Skin of body (tissue), 2 donors: ENCODE data around the gene SNORC. TPM values are rescaled to one million over a fixed set of nuclear protein-coding genes. Genes with fewer than 3 reads are reported as not detected.
"Not testable (repeated sequence)": the region's sequence is repeated elsewhere in the genome, so short reads cannot be mapped to it uniquely, and the experiment has no call there.

Source experiments
- DNase-seq: peaks from one replicate; lab custom pipeline; 2025; lab: John Stamatoyannopoulos, UW
- total RNA-seq: library from RNA; depleted of rRNA; stranded (reverse); fragments of >200 nt; gene quantifications from one replicate; pipeline ENCODE4 v1.2.3, GENCODE V29; 2014

Gene SNORC
- 0.30 TPM for total RNA-seq

DNA sequence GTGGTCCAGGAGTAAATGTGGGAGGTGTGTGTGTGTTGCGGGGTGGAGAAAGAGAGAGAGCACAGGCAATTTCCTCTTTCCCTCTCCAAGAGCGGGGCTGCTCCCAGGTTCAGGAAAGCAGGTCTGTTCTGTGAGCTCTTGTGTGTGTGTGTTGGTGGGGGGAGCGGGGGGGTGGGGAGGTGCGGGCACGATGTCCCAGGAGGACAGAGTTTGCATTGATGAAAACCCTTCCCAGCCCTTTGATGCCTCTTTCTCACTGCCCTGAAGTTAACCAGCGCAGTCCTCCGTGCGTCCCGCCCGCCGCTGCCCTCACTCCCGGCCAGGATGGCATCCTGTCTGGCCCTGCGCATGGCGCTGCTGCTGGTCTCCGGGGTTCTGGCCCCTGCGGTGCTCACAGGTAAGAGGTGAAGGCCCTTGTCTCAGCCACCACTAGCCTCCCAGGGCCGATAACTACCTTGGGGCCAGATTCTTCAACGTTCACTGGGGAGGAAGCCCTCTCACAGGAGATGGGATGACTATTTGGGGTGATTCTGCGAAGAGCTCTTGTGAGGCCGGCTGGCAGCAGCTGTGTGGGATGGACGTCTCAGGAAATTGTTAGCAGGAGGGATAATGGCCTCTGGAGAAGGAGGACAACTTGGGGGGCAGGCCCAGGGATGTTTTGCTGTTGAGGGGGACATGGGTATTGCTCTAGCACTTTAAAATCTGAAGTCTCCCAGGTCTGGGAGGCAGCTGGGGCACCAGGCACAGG, at the start of gene SNORC:
Gene SNORC (plus strand): TSS at position 247 of the 748 bp plus-strand sequence. CDS start 78 bp downstream, at position 325.
- DNase-seq = no peak

GRCh38 chr2:232829988-232830387, 40.1 kb upstream of the SNORC start:
- no peak for DNase-seq

DNA sequence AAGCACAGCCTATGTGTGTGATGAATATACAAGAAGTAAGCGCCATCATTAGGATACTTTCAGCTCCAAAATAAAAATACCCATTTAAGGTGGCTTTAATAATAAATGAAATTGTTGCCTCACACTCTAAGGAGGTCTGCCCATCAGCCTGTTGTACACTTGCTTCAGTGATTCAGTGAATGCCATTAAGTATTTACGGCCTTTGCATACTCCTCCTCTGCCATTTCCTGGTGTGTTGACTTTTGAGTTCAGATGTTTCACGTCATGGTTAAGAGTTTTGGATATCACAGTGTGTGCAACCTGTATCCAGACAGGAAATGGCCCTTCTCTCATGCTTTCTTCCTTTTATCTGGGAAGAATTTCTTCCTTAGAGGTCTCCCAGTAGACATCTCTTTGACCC, 38.6 kb upstream of the SNORC start:
- no peak for DNase-seq

- DNase-seq = no peak
Measured at GRCh38 chr2:232833830-232834229, 36.2 kb upstream of the SNORC start.

GRCh38 chr2:232835687-232836208, 34.3 kb upstream of the SNORC start:
- DNase-seq = no peak

GRCh38 chr2:232836934-232837333, 33.1 kb upstream of the SNORC start:
- no peak for DNase-seq

GRCh38 chr2:232838406-232838874, 31.6 kb upstream of the SNORC start:
- no peak for DNase-seq

GRCh38 chr2:232839411-232840079, 30.5 kb upstream of the SNORC start:
- DNase-seq = no peak

DNA sequence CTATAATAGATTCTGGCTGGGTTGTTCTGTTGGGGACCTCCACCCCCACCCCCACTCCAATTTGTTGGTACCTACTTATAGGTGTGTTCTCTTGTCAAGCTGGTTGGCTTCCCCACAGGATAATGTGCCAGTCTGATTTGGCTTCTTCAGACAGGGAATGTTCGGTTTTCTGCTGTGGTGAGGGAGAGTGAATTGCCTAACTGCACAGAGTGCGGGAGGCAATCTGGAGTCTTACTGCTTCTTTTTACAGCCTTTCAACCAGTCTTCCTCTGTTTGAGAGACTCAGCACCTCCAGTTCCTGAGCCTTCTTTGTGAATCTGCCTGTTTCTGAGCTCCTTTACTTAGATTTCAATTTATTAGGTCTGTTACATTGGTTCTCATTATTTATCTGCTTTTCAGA, 27.4 kb upstream of the SNORC start:
- DNase-seq = no peak

DNA sequence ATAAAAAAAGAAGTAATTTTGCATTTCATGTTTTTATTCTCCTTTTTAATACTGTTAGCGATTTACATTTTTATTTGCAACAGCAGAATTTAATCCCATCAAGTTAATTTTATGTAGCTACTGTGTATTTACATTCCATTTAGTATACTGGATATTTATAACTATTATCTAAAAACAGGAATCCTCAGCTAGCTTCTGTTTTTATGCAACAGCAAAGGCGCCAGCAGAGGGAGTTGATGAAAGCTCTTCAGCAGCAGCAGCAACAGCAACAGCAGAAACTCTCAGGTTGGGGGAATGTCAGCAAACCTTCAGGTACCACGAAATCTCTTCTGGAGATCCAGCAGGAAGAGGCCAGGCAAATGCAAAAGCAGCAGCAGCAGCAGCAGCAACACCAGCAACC, 26.2 kb upstream of the SNORC start:
- DNase-seq = no peak

DNA sequence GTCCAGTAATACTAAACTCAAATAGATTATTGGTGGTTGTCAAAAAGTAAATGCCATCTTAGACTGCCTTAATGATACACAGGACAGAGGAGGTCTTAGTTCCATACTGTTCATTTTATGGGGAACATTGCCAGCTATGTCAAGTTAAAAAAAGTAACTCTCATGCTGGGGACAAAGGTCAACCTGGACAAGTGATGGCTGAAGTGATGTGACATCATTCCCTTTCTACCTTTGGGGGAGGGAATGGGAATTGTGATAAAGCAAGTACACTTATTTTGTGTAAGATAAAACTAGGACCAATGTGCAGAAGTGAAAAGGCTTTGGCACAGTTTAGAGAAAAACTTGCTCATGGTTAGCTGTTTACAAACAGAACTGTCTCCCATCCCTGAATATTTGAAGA, 24.0 kb upstream of the SNORC start:
- DNase-seq = no peak

DNA sequence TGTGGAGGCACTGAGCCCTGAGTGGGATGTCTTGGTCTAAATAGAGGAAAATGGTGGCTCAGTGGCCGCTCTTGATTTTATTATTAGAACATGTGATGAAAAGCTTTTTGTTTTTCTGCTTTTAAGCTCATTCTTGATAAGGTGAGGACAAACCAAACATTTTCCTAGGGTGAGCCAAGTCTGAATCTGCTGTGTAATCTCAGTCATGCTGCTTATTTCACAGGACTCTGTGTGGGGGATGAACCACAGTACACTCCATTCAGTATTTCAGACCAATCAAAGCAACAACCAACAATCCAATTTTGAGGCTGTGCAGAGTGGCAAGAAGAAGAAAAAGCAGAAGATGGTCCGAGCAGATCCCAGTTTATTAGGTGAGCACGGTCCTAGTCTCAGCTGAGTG, 20.0 kb upstream of the SNORC start:
- DNase-seq = no peak

DNA sequence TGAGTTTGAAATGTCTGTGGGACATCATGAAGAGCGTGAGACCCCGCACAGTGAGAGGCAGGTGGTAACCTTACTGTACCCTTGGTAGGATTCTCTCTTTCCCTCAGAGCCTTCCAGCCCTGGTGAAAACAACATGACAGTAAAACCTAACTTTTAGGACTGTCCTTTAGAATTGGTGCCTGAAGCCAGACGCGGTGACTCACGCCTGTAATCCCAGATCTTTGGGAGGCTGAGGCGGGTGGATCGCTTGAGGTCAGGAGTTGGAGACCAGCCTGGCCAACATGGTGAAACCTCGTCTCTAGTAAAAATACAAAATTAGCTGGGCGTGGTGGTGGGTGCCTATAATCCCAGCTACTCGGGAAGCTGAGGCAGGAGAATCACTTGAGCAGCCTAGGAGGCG, 18.0 kb upstream of the SNORC start:
- DNase-seq = not testable (repeated sequence)

DNA sequence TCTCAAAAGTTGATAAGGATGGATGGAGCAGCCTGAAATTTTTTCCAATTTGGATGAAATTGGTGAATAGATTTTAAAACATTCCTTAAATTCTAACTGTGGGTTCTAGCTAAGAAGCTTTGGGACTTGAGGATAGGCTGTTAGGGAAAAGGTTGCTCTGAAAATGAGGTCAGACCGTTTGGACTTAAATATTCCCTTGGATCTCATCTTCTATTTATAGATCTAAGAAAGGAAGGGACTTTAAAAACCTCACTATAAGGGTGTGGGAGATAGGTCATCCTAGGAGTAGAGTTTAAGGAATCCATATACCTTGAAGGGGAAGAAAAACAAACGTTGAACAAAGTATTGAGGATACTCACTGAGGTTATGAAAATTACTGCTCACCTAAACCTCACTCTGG, 17.4 kb upstream of the SNORC start:
- no peak for DNase-seq

- DNase-seq = no peak
Measured at GRCh38 chr2:232854082-232854481, 16.0 kb upstream of the SNORC start.

- DNase-seq = no peak
Measured at GRCh38 chr2:232857158-232857563, 12.9 kb upstream of the SNORC start.

- DNase-seq = no peak
Measured at GRCh38 chr2:232859385-232859916, 10.6 kb upstream of the SNORC start.

DNA sequence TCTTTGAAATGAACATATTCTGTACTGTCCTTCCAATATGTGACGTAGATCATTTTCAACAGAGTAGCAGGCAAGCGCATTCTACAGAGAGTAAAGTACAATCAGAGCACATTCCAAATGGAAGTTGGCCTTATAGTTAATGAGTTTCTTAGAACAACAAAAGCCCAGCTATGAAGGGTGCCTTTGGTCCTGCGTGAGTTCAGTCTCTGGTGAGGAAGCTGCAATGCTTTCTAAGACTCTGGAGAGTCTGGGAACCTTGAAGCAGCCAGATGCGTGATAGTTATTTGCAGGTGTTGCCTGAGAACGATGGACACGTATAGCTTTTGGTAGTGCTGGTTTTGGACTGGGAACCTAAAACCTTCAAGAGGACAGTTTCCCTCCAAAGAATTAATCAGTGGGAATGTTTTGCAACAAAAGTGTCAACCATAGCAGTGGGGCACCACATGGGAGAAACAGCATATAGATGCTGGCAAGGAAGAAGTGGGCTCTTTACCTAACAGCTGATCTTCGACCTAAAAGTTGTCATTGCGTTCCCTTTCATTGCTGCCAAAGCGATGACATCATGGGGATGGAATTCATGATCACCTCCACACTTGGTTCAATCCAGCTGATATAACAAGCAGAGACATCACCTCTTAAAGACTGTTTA, 9.3 kb upstream of the SNORC start:
- no peak for DNase-seq

DNA sequence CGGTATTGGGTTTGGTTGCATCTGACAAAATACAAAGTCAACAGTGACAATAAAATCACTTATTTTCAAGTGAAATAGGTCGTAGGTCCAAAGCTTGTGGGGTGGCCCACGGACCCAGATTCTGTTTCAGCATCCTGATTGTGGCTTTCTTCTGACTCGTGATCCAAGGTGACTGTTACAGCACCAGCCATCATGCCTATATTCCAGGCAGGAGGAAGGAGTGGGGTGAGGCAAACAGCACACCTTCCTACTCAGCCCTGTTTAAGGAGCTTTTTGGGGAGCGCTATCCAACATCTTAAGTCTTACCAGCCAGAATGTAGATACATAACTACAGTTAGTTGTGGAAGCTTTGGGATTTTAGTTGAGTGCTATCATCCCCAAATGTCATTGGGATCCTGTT, 8.7 kb upstream of the SNORC start:
- DNase-seq = no peak

GRCh38 chr2:232863996-232864395, 6.1 kb upstream of the SNORC start:
- DNase-seq = no peak

DNA sequence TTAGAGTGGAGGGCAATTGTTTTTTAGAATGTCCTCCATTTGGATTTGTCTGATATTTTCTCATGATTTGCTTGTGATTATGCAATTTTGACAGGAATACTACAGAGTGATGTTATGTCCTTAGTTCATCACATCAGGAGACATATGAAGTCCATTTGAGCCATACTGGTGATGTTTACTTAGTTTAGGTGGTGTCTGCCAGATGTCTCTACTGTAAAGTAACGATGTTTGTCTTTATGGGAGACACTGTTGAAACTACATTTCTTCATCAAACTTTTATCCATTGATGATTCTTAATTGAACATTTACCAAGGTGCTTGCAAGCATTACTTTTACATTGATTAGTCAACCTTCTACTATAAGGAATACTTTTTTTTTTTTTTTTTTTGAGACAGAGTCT, 4.9 kb upstream of the SNORC start:
- DNase-seq = no peak

DNA sequence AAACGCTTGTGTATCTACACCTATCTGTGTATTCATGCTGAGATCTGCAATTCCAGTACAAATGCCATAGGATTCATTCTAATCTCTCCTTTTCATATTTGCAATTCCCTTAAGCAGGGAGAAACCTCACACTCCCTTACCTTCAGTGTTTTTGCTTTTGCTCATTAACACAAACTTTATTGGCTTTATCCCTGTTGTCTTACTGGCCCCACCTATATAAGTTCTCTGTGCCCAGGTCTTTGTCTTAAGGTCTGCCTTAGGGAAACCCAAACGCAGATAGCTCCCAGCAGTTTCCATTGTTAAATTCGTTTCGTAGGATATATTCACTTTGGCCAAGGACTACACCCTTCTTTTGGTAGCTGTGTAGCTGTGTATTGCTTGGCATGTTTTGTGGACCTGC, 4.0 kb upstream of the SNORC start:
- no peak for DNase-seq
